ENCODE data around the gene PTPRN2.

- TF ChIP-seq, protein P1, sequence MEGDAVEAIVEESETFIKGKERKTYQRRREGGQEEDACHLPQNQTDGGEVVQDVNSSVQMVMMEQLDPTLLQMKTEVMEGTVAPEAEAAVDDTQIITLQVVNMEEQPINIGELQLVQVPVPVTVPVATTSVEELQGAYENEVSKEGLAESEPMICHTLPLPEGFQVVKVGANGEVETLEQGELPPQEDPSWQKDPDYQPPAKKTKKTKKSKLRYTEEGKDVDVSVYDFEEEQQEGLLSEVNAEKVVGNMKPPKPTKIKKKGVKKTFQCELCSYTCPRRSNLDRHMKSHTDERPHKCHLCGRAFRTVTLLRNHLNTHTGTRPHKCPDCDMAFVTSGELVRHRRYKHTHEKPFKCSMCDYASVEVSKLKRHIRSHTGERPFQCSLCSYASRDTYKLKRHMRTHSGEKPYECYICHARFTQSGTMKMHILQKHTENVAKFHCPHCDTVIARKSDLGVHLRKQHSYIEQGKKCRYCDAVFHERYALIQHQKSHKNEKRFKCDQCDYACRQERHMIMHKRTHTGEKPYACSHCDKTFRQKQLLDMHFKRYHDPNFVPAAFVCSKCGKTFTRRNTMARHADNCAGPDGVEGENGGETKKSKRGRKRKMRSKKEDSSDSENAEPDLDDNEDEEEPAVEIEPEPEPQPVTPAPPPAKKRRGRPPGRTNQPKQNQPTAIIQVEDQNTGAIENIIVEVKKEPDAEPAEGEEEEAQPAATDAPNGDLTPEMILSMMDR (conservative IDR thresholded peaks at IDR 0.05 in 1 of 2, IDR thresholded peaks at IDR 0.05 in 1 of 2; ENCODE audit: low read depth in 1 of 2, low read length in 2 of 2) = no peak
- TF ChIP-seq EZH2 (IDR thresholded peaks at IDR 0.05; ENCODE audit: low read length, missing control alignments) = no peak
Observed at GRCh38 chr7:158049271-158049670, 538.4 kb downstream of the PTPRN2 start.

Measured in fibroblast of lung (primary cell).